Vagina (tissue), 2 donors: ENCODE results near the gene ZNF836. TPM values are rescaled to one million over a fixed set of nuclear protein-coding genes. Genes with fewer than 3 reads are reported as not detected.

Experiments used
- DNase-seq, 2 donors: peaks; one replicate each; pipeline ENCODE4 v3.0.0-alpha.2; 2017; ENCODE audit errors: extremely low spot score in 2 of 2
- H3K27ac ChIP-seq: fragments of 200-600 bp; sonication (generic); one replicate; pipeline ENCODE4 v1.5.1; 2019
- H3K27me3 ChIP-seq: fragments of 200-600 bp; sonication (generic); one replicate; pipeline ENCODE4 v1.5.1; 2019
- H3K36me3 ChIP-seq, 2 donors: fragments of 200-600 bp; sonication (generic); one replicate each; pipeline ENCODE4 v1.5.1; 2017 to 2019
- H3K4me1 ChIP-seq: fragments of 200-600 bp; sonication (generic); one replicate; pipeline ENCODE4 v1.5.1; 2019
- H3K4me3 ChIP-seq, 2 donors: fragments of 200-600 bp; sonication (generic); 1 replicate in 1 of 2; 2 replicates in 1 of 2; pipeline ENCODE4 v1.5.1; 2016 to 2019
- H3K9me3 ChIP-seq: fragments of 200-600 bp; sonication (generic); one replicate; pipeline ENCODE4 v1.5.1; 2019
- CTCF ChIP-seq, 3 experiments: fragments of 450-650 bp in 2 of 3; fragments of 200-600 bp in 1 of 3; sonication (generic) in 1 of 3; IDR thresholded peaks; one replicate each; pipeline ENCODE4 v1.5.1; 2017 to 2019; ENCODE audit warnings: antibody characterized with exemption in 3 of 3, mild to moderate bottlenecking in 2 of 3, moderate library complexity in 2 of 3
- POLR2A ChIP-seq, 2 donors: fragments of 450-650 bp; IDR thresholded peaks; one replicate each; pipeline ENCODE4 v1.6.1; 2017; ENCODE audit warnings: antibody characterized with exemption in 2 of 2, mild to moderate bottlenecking in 2 of 2, moderate library complexity in 2 of 2
- POLR2AphosphoS5 ChIP-seq, 2 donors: sonication (generic); formaldehyde crosslinking; IDR thresholded peaks; one replicate each; pipeline ENCODE4 v1.9.0; 2017; ENCODE audit warnings: antibody characterized with exemption in 2 of 2, mild to moderate bottlenecking in 2 of 2, low read depth in 1 of 2; ENCODE audit not compliant: insufficient read depth in 1 of 2
- intact Hi-C: fragments of 100-400 bp; cut with DNase I; formaldehyde crosslinking; loops from one replicate; pipeline ENCODE4 v1.15.1; 2023
- total RNA-seq: library from RNA; depleted of rRNA; stranded (reverse); fragments of >200 nt; gene quantifications from one replicate; pipeline ENCODE4 v1.2.3, GENCODE V29; 2016

ZNF836 gene
- total RNA-seq, 1 donor from 2014 or later, result 3.9 TPM

- H3K27me3 ChIP-seq, result no peaks in the 10 kb centered on the region
- peaks cover 0 to 12% of the 10 kb centered on the region in 2 donors for H3K36me3 ChIP-seq
- H3K9me3 ChIP-seq, result no peaks in the 10 kb centered on the region
- no peak for DNase-seq
- TF ChIP-seq POLR2A (IDR thresholded peaks at IDR 0.05), result no peak
- TF ChIP-seq CTCF (IDR thresholded peaks at IDR 0.05), result no peak
- TF ChIP-seq POLR2AphosphoS5 (IDR thresholded peaks at IDR 0.05; ENCODE audit: insufficient read depth in 1 of 2, low read depth in 1 of 2), result no peak
- intact Hi-C loops, result no loop called here
- peaks cover 72% of the 10 kb centered on the region for H3K4me1 ChIP-seq
- peak overlapping the region; percentile 92 for H3K27ac ChIP-seq
- peak overlapping the region; percentile 72 to 87 for H3K4me3 ChIP-seq
Observed at GRCh38 chr19:52191389-52191788, 20.0 kb upstream of the ZNF836 start.

DNA sequence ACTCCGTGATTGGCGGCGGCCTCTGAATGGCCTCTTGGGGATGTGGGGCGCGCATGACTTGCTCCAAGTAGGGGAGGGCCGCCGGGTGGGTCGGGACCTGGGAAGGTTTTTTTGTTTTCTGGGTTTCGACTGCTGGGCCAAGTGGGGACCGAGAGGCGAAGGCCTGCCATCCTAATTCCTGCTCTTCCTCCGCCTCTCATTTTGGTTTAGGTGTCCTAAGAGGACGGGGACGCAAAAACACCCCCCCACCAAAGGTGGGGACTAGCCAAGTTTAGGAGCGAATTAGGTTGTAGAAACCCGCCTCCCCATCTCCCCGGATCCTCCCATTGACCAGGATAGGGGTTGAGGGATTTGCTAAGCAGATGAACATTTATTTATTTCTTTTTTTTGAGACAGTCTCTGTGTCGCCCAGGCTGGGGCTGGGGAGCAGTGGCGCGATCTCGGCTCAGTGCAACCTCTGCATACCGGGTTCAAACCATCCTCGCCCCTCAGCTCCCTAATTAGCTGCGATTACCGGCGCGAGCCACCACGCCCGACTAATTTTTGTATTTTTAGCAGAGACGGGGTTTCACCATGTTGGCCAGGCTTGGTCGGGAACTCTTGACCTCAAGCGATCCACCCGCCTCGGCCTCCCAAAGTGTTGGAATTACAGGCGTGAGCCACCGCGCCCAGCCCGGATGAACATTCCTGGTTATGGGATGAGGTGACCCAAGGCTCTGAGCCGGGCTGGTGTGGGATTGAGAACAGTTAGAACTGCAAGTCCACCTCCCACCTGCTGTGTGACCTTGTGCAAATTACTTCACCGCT is 19.3 kb upstream of the ZNF836 start:
- Histone ChIP-seq H3K36me3 (peaks cover 0 to 9% of the 10 kb centered on the region in 2 donors), H3K27me3 (no peaks in the 10 kb centered on the region), H3K4me3 (peak overlapping the region; percentile 72 to 87), H3K4me1 (peaks cover 65% of the 10 kb centered on the region), H3K27ac (peak overlapping the region; percentile 92), H3K9me3 (no peaks in the 10 kb centered on the region)
- intact Hi-C loops, result no loop called here
- TF ChIP-seq POLR2AphosphoS5 (IDR thresholded peaks at IDR 0.05; ENCODE audit: insufficient read depth in 1 of 2, low read depth in 1 of 2) (no peak), POLR2A (IDR thresholded peaks at IDR 0.05) (no peak), CTCF (IDR thresholded peaks at IDR 0.05) (no peak)
- DNase-seq, result peak in 1 of 2 donors; percentile 86

GRCh38 chr19:52189735-52190486 is 18.5 kb upstream of the ZNF836 start, which contains the start of gene PPP2R1A:
Gene PPP2R1A (plus strand): TSS chr19:52190052. CDS start chr19:52190097, 45 bp downstream.
- no peaks in the 10 kb centered on the region for H3K27me3 ChIP-seq
- peak in 1 of 2 donors; percentile 100 for DNase-seq
- TF ChIP-seq POLR2A (IDR thresholded peaks at IDR 0.05) (peak in 1 of 2 donors; percentile 78), CTCF (IDR thresholded peaks at IDR 0.05) (no peak), POLR2AphosphoS5 (IDR thresholded peaks at IDR 0.05; ENCODE audit: insufficient read depth in 1 of 2, low read depth in 1 of 2) (peak; percentile 65 to 99)
- H3K27ac ChIP-seq, result peak within 1 kb of the TSS; percentile 92
- peak within 1 kb of the TSS; percentile 72 to 87 for H3K4me3 ChIP-seq
- intact Hi-C loops, result loop anchor here (5.0 kb wide), 1 partner anchor 53 kb away; the partner anchor contains the start of gene ZNF616
- no peaks in the 10 kb centered on the region for H3K9me3 ChIP-seq
- peaks cover 0 to 9% of the 10 kb centered on the region in 2 donors for H3K36me3 ChIP-seq
- peaks cover 59% of the 10 kb centered on the region for H3K4me1 ChIP-seq

- Histone ChIP-seq H3K9me3 (no peaks in the 10 kb centered on the region), H3K4me1 (peaks cover 50% of the 10 kb centered on the region), H3K36me3 (peaks cover 0 to 9% of the 10 kb centered on the region in 2 donors), H3K27ac (peak overlapping the region; percentile 90), H3K27me3 (no peaks in the 10 kb centered on the region), H3K4me3 (peak overlapping the region; percentile 58 to 87)
- peak; percentile 75 to 87 for TF ChIP-seq POLR2AphosphoS5 (IDR thresholded peaks at IDR 0.05; ENCODE audit: insufficient read depth in 1 of 2, low read depth in 1 of 2)
- peak in 1 of 3 experiments; percentile 13 for TF ChIP-seq CTCF (IDR thresholded peaks at IDR 0.05)
- TF ChIP-seq POLR2A (IDR thresholded peaks at IDR 0.05), result peak in 1 of 2 donors; percentile 91
- intact Hi-C loops, result loop anchor here (5.0 kb wide), 1 partner anchor 52 kb away; the partner anchor contains the start of gene ZNF616
- peak in 1 of 2 donors; percentile 100 for DNase-seq
Observed at GRCh38 chr19:52188822-52189734, 17.7 kb upstream of the ZNF836 start.
